Astrocyte of the hippocampus (primary cell): ENCODE data around the gene MED4.

Experiments used
- DNase-seq: peaks from one replicate; pipeline ENCODE4 v3.0.0; 2011; ENCODE audit warnings: low read depth, low spot score

The MED4 gene

GRCh38 chr13:48094781-48095502 lies at the start of gene MED4:
MED4 (minus strand) TSS chr13:48095104; CDS start chr13:48095078, 26 bp downstream.
- DNase-seq = peak; percentile 98

GRCh38 chr13:48144413-48145035 lies 49.6 kb upstream of the MED4 start:
- no peak for DNase-seq

- DNase-seq = no peak
Measured at GRCh38 chr13:48142436-48142835, 47.5 kb upstream of the MED4 start.

GRCh38 chr13:48138270-48138669 lies 43.4 kb upstream of the MED4 start:
- DNase-seq = no peak

- DNase-seq = no peak
Measured at GRCh38 chr13:48132961-48133360, 38.1 kb upstream of the MED4 start.

- peak; percentile 30 for DNase-seq
Measured at GRCh38 chr13:48131533-48131932, 36.6 kb upstream of the MED4 start.

- DNase-seq = peak; percentile 75
Measured at GRCh38 chr13:48126944-48127830, 32.3 kb upstream of the MED4 start.

GRCh38 chr13:48125794-48126228 lies 30.9 kb upstream of the MED4 start:
- peak; percentile 61 for DNase-seq

- DNase-seq = no peak
Measured at GRCh38 chr13:48123812-48124211, 28.9 kb upstream of the MED4 start.

- DNase-seq = peak; percentile 44
Measured at GRCh38 chr13:48121733-48122132, 26.8 kb upstream of the MED4 start.

- no peak for DNase-seq
Measured at GRCh38 chr13:48120241-48120640, 25.3 kb upstream of the MED4 start.

- DNase-seq = no peak
Measured at GRCh38 chr13:48118030-48118429, 23.1 kb upstream of the MED4 start.

- DNase-seq = no peak
Measured at GRCh38 chr13:48116808-48117207, 21.9 kb upstream of the MED4 start.

GRCh38 chr13:48113756-48114130 lies 18.8 kb upstream of the MED4 start:
- DNase-seq = no peak

- DNase-seq = no peak
Measured at GRCh38 chr13:48112896-48113755, 18.2 kb upstream of the MED4 start.

GRCh38 chr13:48110931-48111721 lies 16.2 kb upstream of the MED4 start:
- peak; percentile 63 for DNase-seq

- peak; percentile 58 for DNase-seq
Measured at GRCh38 chr13:48110132-48110868, 15.4 kb upstream of the MED4 start.

- DNase-seq = no peak
Measured at GRCh38 chr13:48108106-48108505, 13.2 kb upstream of the MED4 start.

- DNase-seq = no peak
Measured at GRCh38 chr13:48097793-48098192, 2.9 kb upstream of the MED4 start.

GRCh38 chr13:48096670-48097069 lies 1.8 kb upstream of the MED4 start:
- DNase-seq = peak; percentile 18
